Neuronal stem cell (in vitro differentiated cells): ENCODE data around the gene ENAM.

Experiments used
- DNase-seq: peaks from one replicate; pipeline ENCODE4 v3.0.0-alpha.2; 2013; ENCODE audit warnings: low spot score
- H2AFZ ChIP-seq: one replicate; pipeline ENCODE4 v1.6.1; 2013; ENCODE audit warnings: mild to moderate bottlenecking, low read length, inconsistent platforms
- H2AK5ac ChIP-seq: 2 replicates; pipeline ENCODE4 v1.6.1; 2013; ENCODE audit warnings: low read depth, mild to moderate bottlenecking, inconsistent platforms, low read length, moderate library complexity, mixed read lengths
- H2BK120ac ChIP-seq: 2 replicates; pipeline ENCODE4 v1.6.1; 2013; ENCODE audit warnings: low read depth, mild to moderate bottlenecking, inconsistent platforms, low read length, moderate library complexity, mixed read lengths
- H2BK12ac ChIP-seq: one replicate; pipeline ENCODE4 v1.6.1; 2013; ENCODE audit warnings: low read length, inconsistent platforms
- H2BK15ac ChIP-seq: 2 replicates; pipeline ENCODE4 v1.6.1; 2013; ENCODE audit warnings: mild to moderate bottlenecking, low read length, inconsistent platforms, mixed read lengths
- H2BK5ac ChIP-seq: one replicate; pipeline ENCODE4 v1.6.1; 2013; ENCODE audit warnings: inconsistent platforms, mild to moderate bottlenecking, low read length, moderate library complexity
- H3K14ac ChIP-seq: one replicate; pipeline ENCODE4 v1.6.1; 2013; ENCODE audit warnings: low read length, inconsistent platforms
- H3K18ac ChIP-seq: 2 replicates; pipeline ENCODE4 v1.6.1; 2013; ENCODE audit warnings: low read length, inconsistent platforms
- H3K23ac ChIP-seq: 2 replicates; pipeline ENCODE4 v1.6.1; 2013; ENCODE audit warnings: low read depth, mild to moderate bottlenecking, mixed read lengths, low read length, inconsistent platforms; ENCODE audit not compliant: poor library complexity
- H3K27ac ChIP-seq: replicated peaks from 3 replicates; pipeline ENCODE4 v1.5.1; 2013; ENCODE audit warnings: low read length, inconsistent platforms
- H3K27me3 ChIP-seq, 3 experiments: 2 replicates each; pipeline ENCODE4 v1.6.1; 2013; ENCODE audit warnings: low read length in 3 of 3, mild to moderate bottlenecking in 2 of 3, inconsistent platforms in 1 of 3, low read depth in 1 of 3, mixed read lengths in 1 of 3, moderate library complexity in 1 of 3; ENCODE audit not compliant: control insufficient read depth in 3 of 3, insufficient read depth in 3 of 3
- H3K36me3 ChIP-seq, 2 donors: replicated peaks in 1 of 2; 2 replicates each; pipeline ENCODE4 v1.6.1; 2013; ENCODE audit warnings: low read length in 2 of 2; ENCODE audit not compliant: control insufficient read depth in 2 of 2, insufficient read depth in 2 of 2
- H3K4ac ChIP-seq: 2 replicates; pipeline ENCODE4 v1.6.1; 2013; ENCODE audit warnings: inconsistent platforms, mild to moderate bottlenecking, low read length, moderate library complexity
- H3K4me1 ChIP-seq, 2 donors: 1 replicate in 1 of 2; 2 replicates in 1 of 2; pipeline ENCODE4 v1.6.1; 2013; ENCODE audit warnings: low read length in 2 of 2, low read depth in 1 of 2; ENCODE audit not compliant: control insufficient read depth in 2 of 2, insufficient read depth in 1 of 2
- H3K4me2 ChIP-seq: one replicate; pipeline ENCODE4 v1.6.1; 2013; ENCODE audit warnings: mild to moderate bottlenecking, low read length, inconsistent platforms; ENCODE audit not compliant: insufficient read depth, poor library complexity, severe bottlenecking
- H3K4me3 ChIP-seq, 2 donors: 2 replicates each; pipeline ENCODE4 v1.5.1; 2013; ENCODE audit warnings: low read length in 2 of 2, mild to moderate bottlenecking in 2 of 2, inconsistent platforms in 1 of 2, moderate library complexity in 1 of 2
- H3K79me1 ChIP-seq: one replicate; pipeline ENCODE4 v1.6.1; 2013; ENCODE audit warnings: low read depth, mild to moderate bottlenecking, inconsistent platforms, low read length, moderate library complexity
- H3K9ac ChIP-seq: one replicate; pipeline ENCODE4 v1.6.1; 2013; ENCODE audit warnings: mild to moderate bottlenecking, low read depth, low read length, inconsistent platforms; ENCODE audit not compliant: poor library complexity
- H3K9me3 ChIP-seq, 2 donors: replicated peaks in 1 of 2; 2 replicates each; pipeline versions ENCODE3 to v1.6.1; 2013; ENCODE audit warnings: low read length in 2 of 2, mild to moderate bottlenecking in 2 of 2, inconsistent platforms in 1 of 2, low read depth in 1 of 2, mixed read lengths in 1 of 2, moderate library complexity in 1 of 2; ENCODE audit not compliant: control insufficient read depth in 2 of 2, insufficient read depth in 1 of 2
- H4K8ac ChIP-seq: one replicate; pipeline ENCODE4 v1.6.1; 2013; ENCODE audit warnings: low read depth, mild to moderate bottlenecking, inconsistent platforms, low read length, moderate library complexity
- H4K91ac ChIP-seq: one replicate; pipeline ENCODE4 v1.6.1; 2013; ENCODE audit warnings: low read length, low read depth, mild to moderate bottlenecking, inconsistent platforms; ENCODE audit not compliant: poor library complexity
- WGBS, 2 donors: extraction: QIAGEN DNeasy Blood & Tissue Kit; methylation state at CpG; one replicate each; pipeline ENCODE4 v1.1.7; 2013; ENCODE audit warnings: missing lambda C conversion rate in 2 of 2, mixed read lengths in 1 of 2; ENCODE audit not compliant: insufficient read length in 2 of 2, insufficient replicate concordance in 1 of 2; ENCODE audit errors: extremely low coverage in 2 of 2; 5-methylcytosine and 5-hydroxymethylcytosine counted together

The ENAM gene

DNA sequence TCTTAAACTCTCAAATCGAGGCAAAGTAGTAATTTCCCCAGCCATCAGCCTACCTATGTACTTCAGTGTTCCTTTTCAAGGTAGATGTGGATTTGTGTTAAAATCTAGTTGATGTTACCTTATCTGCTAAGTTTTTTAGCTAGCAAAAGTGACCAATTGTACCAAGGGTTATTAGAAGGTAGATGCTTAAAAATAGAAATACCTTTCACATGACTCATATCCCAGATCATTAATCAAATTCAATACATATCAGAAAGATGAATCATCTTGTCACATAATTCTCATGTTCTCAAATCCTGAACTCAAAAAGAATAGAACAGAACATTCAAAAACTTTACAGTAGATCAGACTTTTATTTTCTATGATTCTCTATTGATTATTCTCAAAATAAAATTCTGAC is 3.5 kb downstream of the ENAM start:
- no peaks in the 10 kb centered on the region for H3K9me3 ChIP-seq
- no peak overlapping the region for H3K4me2 ChIP-seq
- no peaks in the 10 kb centered on the region for H3K27me3 ChIP-seq
- no peak overlapping the region for H3K4me3 ChIP-seq
- no peak overlapping the region for H4K91ac ChIP-seq
- H3K4ac ChIP-seq = no peak overlapping the region
- H2AFZ ChIP-seq = no peak overlapping the region
- no peak overlapping the region for H3K9ac ChIP-seq
- WGBS, 2 donors = no CpG with 5 or more reads among the region's 1 CpG
- no peak overlapping the region for H3K23ac ChIP-seq
- H2BK12ac ChIP-seq = no peak overlapping the region
- no peak overlapping the region for H4K8ac ChIP-seq
- H3K18ac ChIP-seq = no peak overlapping the region
- no peaks in the 10 kb centered on the region for H3K36me3 ChIP-seq
- DNase-seq = no peak
- no peak overlapping the region for H3K27ac ChIP-seq
- H3K4me1 ChIP-seq = no peaks in the 10 kb centered on the region
- no peak overlapping the region for H2BK15ac ChIP-seq
- no peaks in the 10 kb centered on the region for H3K79me1 ChIP-seq
- no peak overlapping the region for H2BK120ac ChIP-seq
- H3K14ac ChIP-seq = no peak overlapping the region
- H2AK5ac ChIP-seq = no peak overlapping the region
- H2BK5ac ChIP-seq = no peak overlapping the region

DNA sequence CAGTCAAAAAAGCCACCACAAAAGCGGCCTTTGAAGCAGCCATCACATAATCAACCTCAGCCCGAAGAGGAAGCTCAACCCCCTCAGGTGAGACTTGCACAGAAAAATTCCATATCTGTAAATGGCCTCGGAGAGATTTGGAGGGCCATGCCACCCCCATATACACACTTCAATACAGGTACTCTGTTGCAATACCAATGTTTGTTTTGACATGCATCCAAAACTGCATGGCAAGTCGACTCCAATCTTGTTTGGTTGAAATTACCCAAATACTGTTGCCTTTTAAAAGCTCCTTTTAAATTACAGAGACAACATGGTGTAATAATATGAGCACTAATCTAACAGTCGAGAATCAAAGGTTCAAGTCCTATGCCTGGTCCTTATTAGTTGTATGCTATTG is 5.9 kb downstream of the ENAM start:
- Histone ChIP-seq H2BK15ac (no peak overlapping the region), H3K4me2 (no peak overlapping the region), H4K8ac (no peak overlapping the region), H3K14ac (no peak overlapping the region), H3K79me1 (no peaks in the 10 kb centered on the region), H3K9ac (no peak overlapping the region), H3K23ac (no peak overlapping the region), H3K18ac (no peak overlapping the region), H2BK5ac (no peak overlapping the region), H3K36me3 (no peaks in the 10 kb centered on the region), H2BK120ac (no peak overlapping the region), H3K4ac (no peak overlapping the region), H2AK5ac (no peak overlapping the region), H3K4me3 (no peak overlapping the region), H4K91ac (no peak overlapping the region), H2AFZ (no peak overlapping the region), H2BK12ac (no peak overlapping the region), H3K27me3 (no peaks in the 10 kb centered on the region), H3K4me1 (no peaks in the 10 kb centered on the region), H3K27ac (no peak overlapping the region), H3K9me3 (no peaks in the 10 kb centered on the region)
- no peak for DNase-seq
- no CpG with 5 or more reads among the region's 5 CpGs for WGBS, 2 donors

- Histone ChIP-seq H3K4me1 (no peaks in the 10 kb centered on the region), H3K9me3 (no peaks in the 10 kb centered on the region), H3K9ac (no peak overlapping the region), H2BK15ac (no peak overlapping the region), H3K4me3 (no peak overlapping the region), H2BK120ac (no peak overlapping the region), H2BK12ac (no peak overlapping the region), H3K27ac (no peak overlapping the region), H3K79me1 (no peaks in the 10 kb centered on the region), H3K4ac (no peak overlapping the region), H3K18ac (no peak overlapping the region), H3K14ac (no peak overlapping the region), H3K36me3 (no peaks in the 10 kb centered on the region), H2AK5ac (no peak overlapping the region), H3K27me3 (no peaks in the 10 kb centered on the region), H4K8ac (no peak overlapping the region), H4K91ac (no peak overlapping the region), H2BK5ac (no peak overlapping the region), H3K23ac (no peak overlapping the region), H2AFZ (no peak overlapping the region), H3K4me2 (no peak overlapping the region)
- DNase-seq = no peak
- WGBS, 2 donors = no CpG with 5 or more reads among the region's 8 CpGs
Measured at GRCh38 chr4:70637239-70637913, 8.8 kb downstream of the ENAM start.

DNA sequence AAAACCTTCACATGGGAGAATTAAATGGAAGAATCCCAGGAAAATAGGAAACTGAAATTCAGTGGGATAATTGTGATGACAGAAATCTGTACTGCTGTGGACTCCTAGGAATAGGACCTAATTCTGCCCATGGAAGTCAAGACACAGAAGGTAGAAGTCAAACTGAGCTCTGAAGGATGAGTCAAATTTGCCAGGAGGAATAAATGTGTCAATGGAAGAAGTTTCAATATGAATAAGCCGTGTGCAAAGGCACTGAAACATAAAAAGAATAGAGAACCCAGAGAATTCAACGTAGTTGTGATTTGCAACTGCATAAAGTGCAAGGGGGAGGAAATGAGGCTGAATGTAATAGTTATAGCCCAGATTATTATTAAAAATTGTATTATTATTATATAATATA is 11.6 kb downstream of the ENAM start:
- H3K9ac ChIP-seq = no peak overlapping the region
- no peak overlapping the region for H3K4ac ChIP-seq
- H2AFZ ChIP-seq = no peak overlapping the region
- no peaks in the 10 kb centered on the region for H3K27me3 ChIP-seq
- H3K9me3 ChIP-seq = no peaks in the 10 kb centered on the region
- no peaks in the 10 kb centered on the region for H3K36me3 ChIP-seq
- H2BK12ac ChIP-seq = no peak overlapping the region
- H4K91ac ChIP-seq = no peak overlapping the region
- H3K79me1 ChIP-seq = no peaks in the 10 kb centered on the region
- DNase-seq = no peak
- no peak overlapping the region for H2BK15ac ChIP-seq
- no peak overlapping the region for H3K4me3 ChIP-seq
- WGBS, 2 donors = no CpG with 5 or more reads among the region's 2 CpGs
- no peak overlapping the region for H2BK120ac ChIP-seq
- H3K27ac ChIP-seq = no peak overlapping the region
- H2AK5ac ChIP-seq = no peak overlapping the region
- no peak overlapping the region for H3K18ac ChIP-seq
- H3K4me1 ChIP-seq = no peaks in the 10 kb centered on the region
- H3K14ac ChIP-seq = no peak overlapping the region
- no peak overlapping the region for H3K23ac ChIP-seq
- H4K8ac ChIP-seq = no peak overlapping the region
- H2BK5ac ChIP-seq = no peak overlapping the region
- no peak overlapping the region for H3K4me2 ChIP-seq
